Astrocyte of the cerebellum (primary cell): ENCODE measurements around the gene HSPD1.

ENCODE experiments used
- DNase-seq: peaks from one replicate; pipeline ENCODE4 v3.0.0-alpha.2; 2011; ENCODE audit warnings: low read depth
- H3K4me3 ChIP-seq: 2 replicates; pipeline ENCODE4 v1.5.1; 2011; ENCODE audit warnings: mild to moderate bottlenecking, low read depth, low read length, moderate library complexity
- in situ Hi-C: cut with HindIII; loops from 2 replicates; pipeline ENCODE4 v1.10.0; 2017; ENCODE audit warnings: low sequenced_read_pairs
- TF ChIP-seq, protein P1 (sequence below): IDR thresholded peaks from 2 replicates; pipeline ENCODE4 v1.5.1; 2012; ENCODE audit warnings: low read length, low read depth, moderate library complexity, mild to moderate bottlenecking; ENCODE audit errors: missing control alignments

The HSPD1 gene

DNA sequence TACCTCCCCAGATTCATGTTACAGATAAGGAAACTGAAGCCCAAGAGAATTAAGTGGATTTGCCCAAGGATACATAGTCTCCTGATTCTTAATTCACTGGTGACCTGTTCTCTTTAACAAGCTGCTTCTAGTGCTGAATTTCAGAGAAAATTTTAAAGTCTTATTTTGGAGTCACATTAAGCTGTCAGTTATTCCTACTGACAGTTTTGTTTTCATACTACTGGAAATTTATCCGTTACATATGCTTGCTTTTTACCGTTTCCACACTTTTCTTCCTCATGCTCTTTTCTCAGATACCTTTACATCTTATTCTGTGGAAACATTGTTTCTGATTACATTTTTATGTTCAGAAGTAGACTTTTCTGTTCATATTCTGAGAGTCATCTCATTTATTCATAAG, 17.5 kb upstream of the HSPD1 start:
- peak overlapping the region; percentile 79 for H3K4me3 ChIP-seq
- TF ChIP-seq, protein P1, sequence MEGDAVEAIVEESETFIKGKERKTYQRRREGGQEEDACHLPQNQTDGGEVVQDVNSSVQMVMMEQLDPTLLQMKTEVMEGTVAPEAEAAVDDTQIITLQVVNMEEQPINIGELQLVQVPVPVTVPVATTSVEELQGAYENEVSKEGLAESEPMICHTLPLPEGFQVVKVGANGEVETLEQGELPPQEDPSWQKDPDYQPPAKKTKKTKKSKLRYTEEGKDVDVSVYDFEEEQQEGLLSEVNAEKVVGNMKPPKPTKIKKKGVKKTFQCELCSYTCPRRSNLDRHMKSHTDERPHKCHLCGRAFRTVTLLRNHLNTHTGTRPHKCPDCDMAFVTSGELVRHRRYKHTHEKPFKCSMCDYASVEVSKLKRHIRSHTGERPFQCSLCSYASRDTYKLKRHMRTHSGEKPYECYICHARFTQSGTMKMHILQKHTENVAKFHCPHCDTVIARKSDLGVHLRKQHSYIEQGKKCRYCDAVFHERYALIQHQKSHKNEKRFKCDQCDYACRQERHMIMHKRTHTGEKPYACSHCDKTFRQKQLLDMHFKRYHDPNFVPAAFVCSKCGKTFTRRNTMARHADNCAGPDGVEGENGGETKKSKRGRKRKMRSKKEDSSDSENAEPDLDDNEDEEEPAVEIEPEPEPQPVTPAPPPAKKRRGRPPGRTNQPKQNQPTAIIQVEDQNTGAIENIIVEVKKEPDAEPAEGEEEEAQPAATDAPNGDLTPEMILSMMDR = no peak
- in situ Hi-C loops = no loop called here
- no peak for DNase-seq

DNA sequence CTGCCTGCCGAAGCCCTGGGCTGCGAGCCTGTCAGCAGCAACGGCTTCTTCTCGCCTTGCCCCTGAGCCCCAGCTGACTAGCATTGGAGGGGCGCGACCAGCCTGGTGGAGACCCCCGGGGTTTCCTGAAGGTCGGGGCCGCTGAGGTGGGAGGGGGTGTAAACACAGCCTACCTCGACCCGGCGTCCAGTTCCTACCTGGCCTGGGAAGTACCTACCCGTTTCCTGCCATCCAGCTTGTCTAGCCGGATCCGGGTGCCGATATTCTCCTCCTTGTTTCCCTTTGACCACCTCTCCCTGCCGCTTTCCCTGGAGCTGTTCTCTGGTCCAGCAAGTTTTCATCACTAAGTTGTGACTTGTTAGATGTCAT, 16.7 kb upstream of the HSPD1 start:
- TF ChIP-seq, protein P1 = no peak
- no peak for DNase-seq
- in situ Hi-C loops = no loop called here
- H3K4me3 ChIP-seq = peak overlapping the region; percentile 79

DNA sequence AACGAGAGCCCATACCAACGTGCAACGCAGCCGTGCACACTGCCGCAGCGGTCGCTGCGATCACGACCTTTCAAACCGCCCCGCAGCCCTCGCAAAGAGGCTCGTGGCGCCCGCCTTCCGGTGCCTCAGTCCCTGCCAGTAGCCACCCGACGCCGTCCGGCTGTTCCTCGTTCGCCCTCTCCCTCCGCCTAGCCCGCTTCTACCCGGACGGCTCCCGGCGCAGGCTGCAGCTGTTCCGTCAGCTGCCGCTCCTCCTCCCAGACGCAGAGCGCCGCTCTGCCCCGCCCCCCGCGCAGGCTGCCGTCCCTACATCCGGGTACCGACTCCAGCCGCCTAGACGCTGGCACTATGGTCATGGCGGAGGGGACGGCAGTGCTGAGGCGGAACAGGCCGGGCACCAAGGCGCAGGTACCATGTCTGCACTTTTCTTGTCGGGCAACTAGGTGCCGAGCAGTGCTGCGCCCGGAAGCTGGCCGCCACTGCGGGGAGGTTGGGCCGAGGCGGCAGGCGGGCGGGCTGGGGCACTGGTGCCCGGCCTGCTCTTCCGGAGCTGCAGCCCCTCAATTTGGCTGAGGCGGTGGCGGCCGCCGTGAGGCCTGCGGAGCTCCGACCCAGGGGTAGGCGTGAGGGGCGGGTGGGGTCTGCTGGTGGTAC, 16.2 kb upstream of the HSPD1 start, which contains the start of gene MOB4:
TSS of gene MOB4 (plus strand) at position 328 of the 654 bp plus-strand sequence. CDS start at position 349, 21 bp downstream.
- TF ChIP-seq, protein P1 = no peak
- in situ Hi-C loops = no loop called here
- DNase-seq = peak; percentile 82
- peak within 1 kb of the TSS; percentile 79 for H3K4me3 ChIP-seq

DNA sequence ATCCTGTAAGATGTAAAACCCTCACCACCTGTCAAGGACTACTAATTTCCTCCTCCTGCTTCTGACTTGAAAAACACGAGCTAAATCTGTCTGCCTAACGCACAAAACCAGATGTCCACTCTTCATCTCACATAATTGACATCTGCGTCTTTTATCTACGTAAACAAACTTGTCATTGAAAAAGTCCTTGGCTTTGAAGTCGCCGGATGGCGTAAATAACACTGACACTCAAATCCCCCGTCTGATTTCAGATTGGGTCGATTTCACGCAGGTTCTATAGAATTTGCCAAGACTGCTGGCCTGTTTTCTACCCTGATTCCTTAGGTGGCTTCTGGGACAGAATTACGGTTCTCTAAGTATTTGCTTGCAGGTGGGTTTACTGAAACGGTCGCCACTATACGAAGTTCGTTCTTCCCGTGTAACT, 15.7 kb upstream of the HSPD1 start:
- no peak for DNase-seq
- TF ChIP-seq, protein P1 = no peak
- peak overlapping the region; percentile 79 for H3K4me3 ChIP-seq
- in situ Hi-C loops = no loop called here

DNA sequence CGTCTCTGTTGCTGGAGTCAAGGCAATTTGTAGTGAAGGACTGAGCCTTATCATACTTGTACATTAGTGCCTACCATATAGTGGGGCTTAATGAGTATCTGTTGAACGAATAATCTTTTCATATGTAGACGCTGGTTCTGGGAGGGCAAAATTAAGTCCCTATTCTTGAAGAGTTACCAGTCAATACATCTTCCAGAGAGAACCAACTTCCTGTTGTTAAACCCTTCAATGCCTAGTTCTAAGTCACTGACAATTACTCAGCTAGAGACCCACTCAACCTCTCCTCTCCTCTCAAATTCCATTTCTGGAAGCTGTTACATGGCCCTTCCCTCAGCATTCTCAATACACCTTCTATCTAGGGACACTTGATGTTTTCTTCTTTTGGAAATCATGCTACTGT, 15.1 kb upstream of the HSPD1 start:
- in situ Hi-C loops = loop anchor here (5.0 kb wide), 1 partner anchor 38 kb away; no protein-coding TSS in a partner anchor
- H3K4me3 ChIP-seq = no peak overlapping the region
- DNase-seq = no peak
- TF ChIP-seq, protein P1 = no peak

DNA sequence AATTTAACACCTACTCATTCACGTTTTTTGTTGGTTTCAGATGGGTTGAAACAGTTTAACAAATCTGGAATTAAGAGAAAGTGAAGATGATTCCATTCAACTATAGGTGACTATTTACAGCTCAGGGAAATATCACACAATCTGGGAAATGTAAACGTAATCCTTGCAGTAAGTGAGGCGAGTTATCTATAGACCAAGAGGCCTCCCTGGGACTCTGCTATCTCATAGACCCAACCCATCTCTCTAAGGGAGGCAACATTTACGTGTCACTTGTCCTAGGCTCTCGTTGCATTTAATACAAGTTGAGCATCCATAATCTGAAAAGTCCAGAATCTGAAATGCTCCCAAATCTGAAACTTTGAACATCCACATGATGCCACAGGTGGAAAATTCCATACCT, 14.3 kb upstream of the HSPD1 start:
- DNase-seq = no peak
- no peak overlapping the region for H3K4me3 ChIP-seq
- TF ChIP-seq, protein P1 = no peak
- in situ Hi-C loops = loop anchor here (5.0 kb wide), 1 partner anchor 38 kb away; no protein-coding TSS in a partner anchor
